ENCODE results near the gene FAXC. TPM values are rescaled to one million over a fixed set of nuclear protein-coding genes. Genes with fewer than 3 reads are reported as not detected.

Gene FAXC
- total and polyA plus RNA-seq, 2 of the 8 experiments (the other 6 are each of a cell fraction or from before 2014, with no cell fraction given) = 23.2 to 29.8 TPM

- no peak for TF ChIP-seq CHD7 (IDR thresholded peaks at IDR 0.05; ENCODE audit: insufficient replicate concordance, low read length)
- no peak for TF ChIP-seq FOSL1 (IDR thresholded peaks at IDR 0.05; ENCODE audit: insufficient read depth, low read depth, low read length)
- no peak for TF ChIP-seq POU5F1 (IDR thresholded peaks at IDR 0.05; ENCODE audit: low read depth, low read length)
- no peak for TF ChIP-seq RXRA (IDR thresholded peaks at IDR 0.05; ENCODE audit: insufficient read depth, low read depth, low read length)
- TF ChIP-seq SP4 (IDR thresholded peaks at IDR 0.05; ENCODE audit: low read length) = no peak
- TF ChIP-seq ASH2L (IDR thresholded peaks at IDR 0.05; ENCODE audit: low read length) = no peak
- TF ChIP-seq GTF2F1 (IDR thresholded peaks at IDR 0.05; ENCODE audit: borderline replicate concordance, low read depth, low read length) = no peak
- no peak for TF ChIP-seq TCF12 (IDR thresholded peaks at IDR 0.05; ENCODE audit: low read depth, low read length)
Observed at GRCh38 chr6:99331531-99331930, 17.9 kb downstream of the FAXC start (continued).
